K562 (cell line): ENCODE measurements around the gene ANXA3. TPM values are rescaled to one million over a fixed set of nuclear protein-coding genes. Genes with fewer than 3 reads are reported as not detected.

Experiments
- ATAC-seq: fragments of 200-7000 bp; cut with Tn5 transposase; 3 replicates; pipeline ENCODE4 v1.9.1; 2020; ENCODE audit warnings: moderate library complexity
- BruUV-seq: library from RNA; stranded (reverse); fragments of 400-500 nt; replicated peaks from 2 replicates; lab custom pipeline; 2021; lab: Mats Ljungman, UMichigan
- CTCF ChIA-PET: fragments of 300-600 bp; formaldehyde crosslinking; extraction: SDS; loops from one replicate; lab custom pipeline; 2021; ENCODE audit warnings: low intra/inter-chr PET ratio; lab: Yijun Ruan, JAX
- POLR2A ChIA-PET: fragments of 300-600, 350-650 bp; sonication (Branson Sonifier 250); formaldehyde crosslinking; extraction: SDS; loops from one replicate; lab custom pipeline; 2021; ENCODE audit warnings: antibody characterized with exemption, inconsistent platforms; lab: Yijun Ruan, JAX
- DNase-seq, 4 experiments: peaks; one replicate each; pipeline versions ENCODE4 v3.0.0 to v3.0.0-alpha.2; 2011 to 2018; ENCODE audit warnings: low spot score in 3 of 4, mixed read lengths in 3 of 4; ENCODE audit errors: extremely low read depth in 1 of 4
- FAIRE-seq: peaks from 2 replicates; lab custom pipeline; 2011; peaks lifted over from hg19 to GRCh38; lab: Jason Lieb, UNC
- H2AFZ ChIP-seq: 2 replicates; pipeline ENCODE4 v1.6.0; 2011; ENCODE audit warnings: low read depth, low read length, control low read depth, inconsistent platforms
- H3K27ac ChIP-seq: fragments of 200-600 bp; 3 replicates; pipeline ENCODE4 v1.8.0; 2011; ENCODE audit warnings: low read depth, mild to moderate bottlenecking, control low read depth, inconsistent platforms, low read length, moderate library complexity, mixed read lengths; ENCODE audit errors: extremely low read depth
- H3K27me3 ChIP-seq, 2 experiments: fragments of 300-600 bp in 1 of 2; 2 replicates in 1 of 2; 3 replicates in 1 of 2; pipeline versions ENCODE4 v1.6.0 to v1.8.0; 2011; ENCODE audit warnings: inconsistent platforms in 2 of 2, low read length in 2 of 2, mild to moderate bottlenecking in 1 of 2, mixed read lengths in 1 of 2, moderate library complexity in 1 of 2; ENCODE audit not compliant: control insufficient read depth in 2 of 2, insufficient read depth in 2 of 2
- H3K36me3 ChIP-seq: fragments of 300-600 bp; 3 replicates; pipeline ENCODE4 v1.8.0; 2011; ENCODE audit warnings: mild to moderate bottlenecking, low read length, inconsistent platforms; ENCODE audit not compliant: control insufficient read depth, insufficient read depth
- H3K4me1 ChIP-seq, 2 experiments: fragments of 200-600 bp in 1 of 2; replicated peaks in 1 of 2; 2 replicates in 1 of 2; 3 replicates in 1 of 2; pipeline versions ENCODE4 v1.5.1 to v1.8.0; 2011; ENCODE audit warnings: inconsistent platforms in 2 of 2, low read length in 2 of 2, mild to moderate bottlenecking in 1 of 2, mixed read lengths in 1 of 2, moderate library complexity in 1 of 2; ENCODE audit not compliant: control insufficient read depth in 2 of 2, insufficient read depth in 2 of 2
- H3K4me2 ChIP-seq: 2 replicates; pipeline ENCODE4 v1.6.1; 2011; ENCODE audit warnings: low read length, control low read depth, inconsistent platforms, mixed read lengths; ENCODE audit not compliant: insufficient read depth
- H3K4me3 ChIP-seq: fragments of 200-600 bp; sonication (generic), shearing (Covaris generic); 2 replicates; pipeline ENCODE4 v1.5.1; 2016; ENCODE audit warnings: control low read depth, inconsistent platforms
- H3K79me2 ChIP-seq: fragments of 200-600 bp; 3 replicates; pipeline ENCODE4 v1.8.0; 2011; ENCODE audit warnings: low read length, inconsistent platforms; ENCODE audit not compliant: control insufficient read depth, insufficient read depth
- H3K9ac ChIP-seq, 2 experiments: 2 replicates each; pipeline versions ENCODE4 v1.6.0 to v1.6.1; 2011; ENCODE audit warnings: low read depth in 2 of 2, low read length in 2 of 2, control low read depth in 1 of 2, inconsistent platforms in 1 of 2, mild to moderate bottlenecking in 1 of 2, mixed read lengths in 1 of 2; ENCODE audit not compliant: insufficient read depth in 1 of 2
- H3K9me1 ChIP-seq: one replicate; pipeline ENCODE4 v1.6.0; 2011; ENCODE audit warnings: inconsistent platforms, mild to moderate bottlenecking, low read length, moderate library complexity; ENCODE audit not compliant: control insufficient read depth, insufficient read depth
- H3K9me3 ChIP-seq: replicated peaks from 2 replicates; pipeline ENCODE4 v1.5.1; 2011; ENCODE audit warnings: low read depth, low read length, inconsistent platforms; ENCODE audit not compliant: control insufficient read depth, insufficient read depth
- H4K20me1 ChIP-seq: replicated peaks from 2 replicates; pipeline ENCODE4 v1.6.1; 2011; ENCODE audit warnings: low read length, inconsistent platforms, mixed read lengths; ENCODE audit not compliant: control insufficient read depth, insufficient read depth
- BHLHE40 ChIP-seq: IDR thresholded peaks from 2 replicates; pipeline ENCODE4 v1.6.1; 2011; ENCODE audit warnings: low read length, improper control_type of control experiment
- CHCHD3 ChIP-seq: fragments of 250-450 bp; sonication (Bioruptor Pico); IDR thresholded peaks from 2 replicates; pipeline ENCODE4 v2.1.2; 2022; ENCODE audit warnings: mild to moderate bottlenecking
- CUX1 ChIP-seq: fragments of 200-800 bp; sonication (Bioruptor generic); IDR thresholded peaks from 2 replicates; pipeline ENCODE4 v1.6.1; 2016; ENCODE audit warnings: missing genetic modification characterization, missing compliant biosample characterization
- ETV1 ChIP-seq: fragments of 450-650 bp; conservative IDR thresholded peaks from 2 replicates; pipeline ENCODE4 v1.6.1; 2016; ENCODE audit warnings: missing genetic modification characterization, control low read depth, low read depth, missing compliant biosample characterization
- IRF1 ChIP-seq: sonication (generic); formaldehyde crosslinking; IDR thresholded peaks from 2 replicates; pipeline ENCODE4 v1.8.0; 2022; ENCODE audit warnings: missing genetic modification reagents, mild to moderate bottlenecking, borderline replicate concordance
- NCOR1 ChIP-seq: fragments of 450-650 bp; IDR thresholded peaks from 2 replicates; pipeline ENCODE4 v1.6.1; 2016; ENCODE audit warnings: mild to moderate bottlenecking, moderate library complexity
- THAP7 ChIP-seq: fragments of 250-450 bp; sonication (Bioruptor Pico); IDR thresholded peaks from 2 replicates; pipeline ENCODE4 v1.5.0; 2021
- TOE1 ChIP-seq, 2 experiments: fragments of 450-650 bp in 1 of 2; sonication (generic) in 1 of 2; formaldehyde crosslinking in 1 of 2; IDR thresholded peaks; 2 replicates each; pipeline versions ENCODE4 v1.7.1 to v1.8.0; 2016 to 2022; ENCODE audit warnings: borderline replicate concordance in 2 of 2, mild to moderate bottlenecking in 2 of 2, antibody characterized with exemption in 1 of 2, inconsistent platforms in 1 of 2, low read depth in 1 of 2, missing genetic modification reagents in 1 of 2, moderate library complexity in 1 of 2
- ZNF121 ChIP-seq: sonication (generic); formaldehyde crosslinking; conservative IDR thresholded peaks from 2 replicates; pipeline ENCODE4 v1.8.0; 2022; ENCODE audit warnings: missing genetic modification reagents
- ZNF398 ChIP-seq: fragments of 250-450 bp; sonication (Bioruptor Pico); IDR thresholded peaks from 2 replicates; pipeline ENCODE4 v1.8.0; 2021; ENCODE audit warnings: moderate library complexity, mild to moderate bottlenecking, inconsistent platforms
- ZNF583 ChIP-seq: fragments of 250-450 bp; sonication (Bioruptor Pico); IDR thresholded peaks from 2 replicates; pipeline ENCODE4 v1.4.0; 2020
- ZNF717 ChIP-seq: fragments of 250-450 bp; sonication (Bioruptor Pico); IDR thresholded peaks from 2 replicates; pipeline ENCODE4 v1.5.0; 2021
- WGBS: fragments of 100-300 bp; shearing (Covaris generic); methylation state at CpG from one replicate; pipeline ENCODE4 v1.1.6; 2016; ENCODE audit warnings: low coverage, mixed read lengths; ENCODE audit not compliant: insufficient coverage; ENCODE audit errors: missing lambda C conversion rate; 5-methylcytosine and 5-hydroxymethylcytosine counted together
- in situ Hi-C: fragments of 300-500 bp; cut with MboI; formaldehyde crosslinking; loops from 4 replicates; pipeline ENCODE4 v1.15.0; 2018; ENCODE audit warnings: inconsistent platforms, mixed read lengths
- intact Hi-C: fragments of 100-400 bp; cut with micrococcal nuclease; formaldehyde crosslinking; loops from 2 replicates; pipeline ENCODE4 v1.14.2; 2022
- polyA plus RNA-seq, 8 experiments: library from polyadenylated mRNA; depleted of rRNA in 4 of 8; stranded (reverse) in 5 of 8; unstranded in 3 of 8; fragments of >200 nt; fragmentation: Nextera tagmentation in 2 of 8; fragmentation: Illumina TruSeq in 1 of 8; extraction: Ambion mirVana in 2 of 8; extraction: Trizol in 1 of 8; gene quantifications; 2 replicates each; pipeline versions ENCODE4 v1.2.1 to v1.2.3, GENCODE V29; 2011 to 2014; ENCODE audit warnings: inconsistent platforms in 1 of 8, missing spikeins in 1 of 8
- total RNA-seq, 7 experiments: library from RNA; depleted of rRNA in 6 of 7; stranded (reverse); fragments of >200 nt in 6 of 7; fragmentation: Illumina TruSeq in 2 of 7; extraction: Trizol in 2 of 7; gene quantifications; 2 replicates each; pipeline versions ENCODE4 v1.2.1 to v1.2.3, GENCODE V29; 2011 to 2021; ENCODE audit warnings: low replicate concordance in 1 of 7

Gene ANXA3
- total and polyA plus RNA-seq, 9 of the 15 experiments (the other 6 are each of a cell fraction or from before 2014, with no cell fraction given), result 6.3 to 15.5 (median 9.8) TPM

- 0% methylated on average over 2 of the region's 2 CpGs for WGBS
- in situ Hi-C loops, result no loop called here
- no peak for TF ChIP-seq ZNF121
- TF ChIP-seq CHCHD3, result no peak
- TF ChIP-seq NCOR1, result peak; percentile 94
- no peak for TF ChIP-seq CUX1
- peak; percentile 83 for TF ChIP-seq ZNF583 (CRISPR knock-in tag)
- TF ChIP-seq ETV1 (tag), result peak; percentile 98
- no peak for TF ChIP-seq ZNF398 (CRISPR knock-in tag)
- TF ChIP-seq BHLHE40, result peak; percentile 70
- TF ChIP-seq TOE1 (IDR thresholded peaks at IDR 0.05; ENCODE audit: borderline replicate concordance), result peak; percentile 63
- no peak for TF ChIP-seq TOE1 (CRISPR knock-in tag; IDR thresholded peaks at IDR 0.05; ENCODE audit: borderline replicate concordance, low read depth)
- no peak for TF ChIP-seq IRF1 (CRISPR knock-in tag)
- TF ChIP-seq ZNF717, result no peak
- no peak for TF ChIP-seq THAP7 (CRISPR knock-in tag)
These were observed 48.4 kb downstream of the ANXA3 start for GRCh38 chr4:78599931-78600375.

More at GRCh38 chr4:78599931-78600375, 48.4 kb downstream of the ANXA3 start:
- no peaks in the 10 kb centered on the region for H3K79me2 ChIP-seq
- H3K9me3 ChIP-seq, result no peaks in the 10 kb centered on the region
- peak overlapping the region; percentile 67 for H3K27ac ChIP-seq
- H4K20me1 ChIP-seq, result no peaks in the 10 kb centered on the region
- no peaks in the 10 kb centered on the region for H3K27me3 ChIP-seq
- FAIRE-seq (peak; percentile 99), DNase-seq (peak; percentile 56 to 94 (median 74)), ATAC-seq (peak; percentile 93)
- H3K9ac ChIP-seq, result peak overlapping the region in 1 of 2 experiments; percentile 33; a peak in 2 of 4 replicates
- intact Hi-C loops, result loop anchor here (1.0 kb wide), 1 partner anchor 10 kb away; no protein-coding TSS in a partner anchor
- peaks cover 8 to 27% of the 10 kb centered on the region in 2 experiments for H3K4me1 ChIP-seq
- ChIA-PET POLR2A (interaction anchor here (0.6 to 1.9 kb wide), 6 partner anchors 8 to 1741 kb away, joined by 3 to 5 read pairs (median 3); no protein-coding TSS in a partner anchor), CTCF (no interaction called here)
- H3K4me3 ChIP-seq, result no peak overlapping the region
- BruUV-seq, result no TSS peak
- H3K36me3 ChIP-seq, result no peaks in the 10 kb centered on the region
- no peaks in the 10 kb centered on the region for H3K9me1 ChIP-seq
- H3K4me2 ChIP-seq, result peak overlapping the region; percentile 23
- peak overlapping the region; percentile 35 for H2AFZ ChIP-seq
